OCI-LY7 (cell line): ENCODE results near the gene PPP1R36. TPM values are rescaled to one million over a fixed set of nuclear protein-coding genes. Genes with fewer than 3 reads are reported as not detected.

Experiments
- BruUV-seq: library from RNA; stranded (reverse); fragments of 400-500 nt; replicated peaks from 2 replicates; lab custom pipeline; 2021; lab: Mats Ljungman, UMichigan
- CTCF ChIA-PET: fragments of 300-600 bp; sonication (Branson Sonifier 250); formaldehyde crosslinking; loops from one replicate; lab custom pipeline; 2022; ENCODE audit warnings: antibody characterized with exemption; ENCODE audit not compliant: unreplicated experiment; lab: Charles Lee
- POLR2A ChIA-PET: fragments of 300-600 bp; sonication (Branson Sonifier 250); formaldehyde crosslinking; loops from one replicate; lab custom pipeline; 2022; ENCODE audit warnings: antibody characterized with exemption; lab: Charles Lee
- DNase-seq: peaks from one replicate; pipeline ENCODE4 v3.0.0-alpha.2; 2015; ENCODE audit warnings: low spot score
- H2AFZ ChIP-seq: fragments of 200-600 bp; sonication (generic), shearing (Covaris generic); 2 replicates; pipeline ENCODE4 v1.6.1; 2014; ENCODE audit warnings: mild to moderate bottlenecking, antibody characterized with exemption, low read length, moderate library complexity
- H3K27ac ChIP-seq: fragments of 200-600 bp; sonication (generic); 2 replicates; pipeline ENCODE4 v1.5.1; 2014; ENCODE audit warnings: mixed run types, low read depth, mild to moderate bottlenecking, moderate library complexity, low read length, inconsistent platforms; ENCODE audit not compliant: poor library complexity, severe bottlenecking
- H3K36me3 ChIP-seq: fragments of 200-600 bp; sonication (generic); 2 replicates; pipeline ENCODE4 v1.6.1; 2014; ENCODE audit warnings: mild to moderate bottlenecking, antibody characterized with exemption, low read length, moderate library complexity, mixed read lengths; ENCODE audit not compliant: insufficient read depth
- H3K4me1 ChIP-seq: fragments of 200-600 bp; sonication (generic); 2 replicates; pipeline ENCODE4 v1.5.1; 2014; ENCODE audit warnings: mild to moderate bottlenecking, low read length; ENCODE audit not compliant: insufficient read depth, poor library complexity, severe bottlenecking
- H3K4me2 ChIP-seq: fragments of 200-600 bp; sonication (generic); 2 replicates; pipeline ENCODE4 v1.6.1; 2014; ENCODE audit warnings: mild to moderate bottlenecking, low read length
- H3K4me3 ChIP-seq: fragments of 200-600 bp; sonication (generic); 2 replicates; pipeline ENCODE4 v1.5.1; 2014; ENCODE audit warnings: mild to moderate bottlenecking, low read depth, low read length; ENCODE audit not compliant: poor library complexity, severe bottlenecking
- H3K79me2 ChIP-seq: fragments of 200-600 bp; sonication (generic); 2 replicates; pipeline ENCODE4 v1.6.1; 2016; ENCODE audit warnings: low read depth, mild to moderate bottlenecking, low read length, moderate library complexity, mixed read lengths; ENCODE audit not compliant: insufficient read depth
- H3K9me2 ChIP-seq: fragments of 200-600 bp; sonication (generic); 2 replicates; pipeline ENCODE4 v1.6.1; 2016; ENCODE audit warnings: mild to moderate bottlenecking, low read length, mixed read lengths; ENCODE audit not compliant: insufficient read depth
- H3K9me3 ChIP-seq: fragments of 200-600 bp; sonication (generic); 2 replicates; pipeline ENCODE4 v1.6.1; 2014; ENCODE audit warnings: mild to moderate bottlenecking, mixed run types, low read length, mixed read lengths
- H4K20me1 ChIP-seq: fragments of 200-600 bp; sonication (generic); 2 replicates; pipeline ENCODE4 v1.6.1; 2014; ENCODE audit warnings: mild to moderate bottlenecking, antibody characterized with exemption, low read length, moderate library complexity, mixed read lengths; ENCODE audit not compliant: insufficient read depth
- CTCF ChIP-seq: fragments of 200-600 bp; sonication (generic); conservative IDR thresholded peaks from 2 replicates; pipeline ENCODE4 v1.5.1; 2014; ENCODE audit warnings: mild to moderate bottlenecking, antibody characterized with exemption, low read length, moderate library complexity, mixed read lengths
- EZH2phosphoT487 ChIP-seq: fragments of 200-600 bp; sonication (generic); IDR thresholded peaks from 2 replicates; pipeline ENCODE4 v1.6.1; 2018; ENCODE audit warnings: low read depth, borderline replicate concordance, mild to moderate bottlenecking, mixed run types, antibody characterized with exemption, low read length, moderate library complexity, mixed read lengths
- intact Hi-C: fragments of 100-400 bp; cut with micrococcal nuclease; formaldehyde crosslinking; loops from one replicate; pipeline ENCODE4 v1.10.0; 2022; ENCODE audit not compliant: unreplicated experiment
- total RNA-seq, 2 experiments: library from RNA; depleted of rRNA in 1 of 2; stranded (reverse); fragments of >200 nt in 1 of 2; shearing (Covaris generic) in 1 of 2; gene quantifications; 2 replicates each; pipeline ENCODE4 v1.2.3, GENCODE V29; 2014 to 2022

PPP1R36 gene
- total RNA-seq, 2 experiments from 2014 or later: not detected

- CTCF ChIA-PET: no interaction called here
- H4K20me1 ChIP-seq: no peaks in the 10 kb centered on the region
- no TSS peak for BruUV-seq
- H3K9me2 ChIP-seq: no peaks in the 10 kb centered on the region
- no peaks in the 10 kb centered on the region for H3K79me2 ChIP-seq
- no peaks in the 10 kb centered on the region for H3K36me3 ChIP-seq
- H3K27ac ChIP-seq: no peak overlapping the region
- no peak for TF ChIP-seq CTCF
- TF ChIP-seq EZH2phosphoT487: no peak
- intact Hi-C loops: no loop called here
- H2AFZ ChIP-seq: no peak overlapping the region
- no peak overlapping the region for H3K4me3 ChIP-seq
- no peak for DNase-seq
- H3K4me2 ChIP-seq: no peak overlapping the region
- H3K9me3 ChIP-seq: no peaks in the 10 kb centered on the region
- POLR2A ChIA-PET: no interaction called here
- no peaks in the 10 kb centered on the region for H3K4me1 ChIP-seq
Measured at GRCh38 chr14:64577211-64577610, 27.4 kb downstream of the PPP1R36 start.

GRCh38 chr14:64580467-64580866 lies 30.7 kb downstream of the PPP1R36 start:
- H2AFZ ChIP-seq: no peak overlapping the region
- no peaks in the 10 kb centered on the region for H3K4me1 ChIP-seq
- no peaks in the 10 kb centered on the region for H3K9me3 ChIP-seq
- ChIA-PET CTCF (interaction anchor here (0.5 kb wide), 1 partner anchor 23 kb away, joined by 4 read pairs; no protein-coding TSS in a partner anchor), POLR2A (no interaction called here)
- H3K27ac ChIP-seq: no peak overlapping the region
- no TSS peak for BruUV-seq
- no peak overlapping the region for H3K4me2 ChIP-seq
- no peaks in the 10 kb centered on the region for H3K36me3 ChIP-seq
- TF ChIP-seq EZH2phosphoT487: no peak
- TF ChIP-seq CTCF: no peak
- H3K79me2 ChIP-seq: no peaks in the 10 kb centered on the region
- no peak overlapping the region for H3K4me3 ChIP-seq
- no peaks in the 10 kb centered on the region for H3K9me2 ChIP-seq
- intact Hi-C loops: no loop called here
- H4K20me1 ChIP-seq: no peaks in the 10 kb centered on the region
- no peak for DNase-seq

- no peak overlapping the region for H3K27ac ChIP-seq
- intact Hi-C loops: no loop called here
- POLR2A ChIA-PET: interaction anchor here (0.6 kb wide), 1 partner anchor 283 kb away, joined by 6 read pairs; no protein-coding TSS in a partner anchor
Measured at GRCh38 chr14:64581363-64581762, 31.6 kb downstream of the PPP1R36 start.

More at GRCh38 chr14:64581363-64581762, 31.6 kb downstream of the PPP1R36 start:
- Histone ChIP-seq H2AFZ (no peak overlapping the region), H3K79me2 (no peaks in the 10 kb centered on the region), H4K20me1 (no peaks in the 10 kb centered on the region), H3K9me3 (no peaks in the 10 kb centered on the region), H3K4me1 (no peaks in the 10 kb centered on the region), H3K36me3 (no peaks in the 10 kb centered on the region), H3K9me2 (no peaks in the 10 kb centered on the region), H3K4me3 (no peak overlapping the region), H3K4me2 (no peak overlapping the region)
- TF ChIP-seq EZH2phosphoT487 (no peak), CTCF (no peak)
- CTCF ChIA-PET: no interaction called here
- DNase-seq: no peak
- no TSS peak for BruUV-seq
